ENCODE results near the gene SPP1. TPM values are rescaled to one million over a fixed set of nuclear protein-coding genes. Genes with fewer than 3 reads are reported as not detected.

The SPP1 gene
- polyA plus RNA-seq, 1 donor (not counting 4 experiments of a cell fraction or from before 2014, with no cell fraction given): 0.84 TPM

DNA sequence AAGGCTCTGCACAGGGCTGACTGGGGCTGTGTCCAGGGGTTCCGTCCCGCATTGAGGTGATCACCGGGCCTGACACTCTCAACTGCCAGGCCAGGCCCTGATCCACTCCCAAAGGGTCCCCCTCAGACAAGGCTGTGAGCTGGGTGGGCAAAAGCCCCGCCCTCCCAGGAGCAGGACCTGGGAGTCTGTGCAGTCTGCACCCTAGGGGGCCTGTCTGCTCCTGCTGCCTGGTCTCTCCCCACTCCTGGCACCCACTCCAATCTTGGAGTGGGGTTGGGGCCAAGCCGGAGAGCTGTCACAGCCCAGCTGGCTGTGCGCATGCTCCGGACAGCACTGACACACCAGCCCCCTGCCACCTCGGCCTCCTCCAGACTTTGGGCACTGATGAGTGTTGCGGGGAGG is 9.4 kb upstream of the SPP1 start:
- H3K9me3 ChIP-seq (ENCODE audit: control insufficient read depth, low read depth, low read length): no peaks in the 10 kb centered on the region
- no peak for DNase-seq (ENCODE audit: low read depth, low spot score)
- no peak overlapping the region for H3K4me3 ChIP-seq (ENCODE audit: control insufficient read depth in 2 of 3, extremely low read depth in 1 of 3, insufficient read depth in 2 of 3, low read depth in 1 of 3, low read length in 3 of 3)
- no peaks in the 10 kb centered on the region for H3K79me2 ChIP-seq (ENCODE audit: control insufficient read depth, insufficient read depth, low read length)
- FAIRE-seq: no peak
- H3K36me3 ChIP-seq (ENCODE audit: control insufficient read depth in 2 of 2, extremely low read depth in 1 of 2, insufficient read depth in 2 of 2, low read length in 2 of 2): no peaks in the 10 kb centered on the region
- H3K4me1 ChIP-seq (ENCODE audit: control insufficient read depth, extremely low read depth, insufficient read depth, low read length): peaks cover 5% of the 10 kb centered on the region
- dilution Hi-C loops (cut with MboI; ENCODE audit: extremely low pct_ligation_motif_present, low sequenced_read_pairs): loop anchor here (25.0 kb wide), 1 partner anchor 104 kb away; no protein-coding TSS in a partner anchor
- H3K27me3 ChIP-seq (ENCODE audit: control insufficient read depth, extremely low read depth, insufficient read depth, low read length): no peaks in the 10 kb centered on the region
- no peak overlapping the region for H3K9ac ChIP-seq (ENCODE audit: control insufficient read depth, extremely low read depth, insufficient read depth, low read length)
- no peak overlapping the region for H3K4me2 ChIP-seq (ENCODE audit: control insufficient read depth, extremely low read depth, insufficient read depth, low read depth, low read length)
- no peak overlapping the region for H3K27ac ChIP-seq (ENCODE audit: control insufficient read depth, insufficient read depth, low read length)
- H3K9me1 ChIP-seq (ENCODE audit: control insufficient read depth, extremely low read depth, insufficient read depth, low read length): no peaks in the 10 kb centered on the region
- TF ChIP-seq EZH2 (IDR thresholded peaks at IDR 0.05; ENCODE audit: low read length): no peak
- TF ChIP-seq, protein P1, sequence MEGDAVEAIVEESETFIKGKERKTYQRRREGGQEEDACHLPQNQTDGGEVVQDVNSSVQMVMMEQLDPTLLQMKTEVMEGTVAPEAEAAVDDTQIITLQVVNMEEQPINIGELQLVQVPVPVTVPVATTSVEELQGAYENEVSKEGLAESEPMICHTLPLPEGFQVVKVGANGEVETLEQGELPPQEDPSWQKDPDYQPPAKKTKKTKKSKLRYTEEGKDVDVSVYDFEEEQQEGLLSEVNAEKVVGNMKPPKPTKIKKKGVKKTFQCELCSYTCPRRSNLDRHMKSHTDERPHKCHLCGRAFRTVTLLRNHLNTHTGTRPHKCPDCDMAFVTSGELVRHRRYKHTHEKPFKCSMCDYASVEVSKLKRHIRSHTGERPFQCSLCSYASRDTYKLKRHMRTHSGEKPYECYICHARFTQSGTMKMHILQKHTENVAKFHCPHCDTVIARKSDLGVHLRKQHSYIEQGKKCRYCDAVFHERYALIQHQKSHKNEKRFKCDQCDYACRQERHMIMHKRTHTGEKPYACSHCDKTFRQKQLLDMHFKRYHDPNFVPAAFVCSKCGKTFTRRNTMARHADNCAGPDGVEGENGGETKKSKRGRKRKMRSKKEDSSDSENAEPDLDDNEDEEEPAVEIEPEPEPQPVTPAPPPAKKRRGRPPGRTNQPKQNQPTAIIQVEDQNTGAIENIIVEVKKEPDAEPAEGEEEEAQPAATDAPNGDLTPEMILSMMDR (optimal IDR thresholded peaks at IDR 0.05 in 1 of 3, IDR thresholded peaks at IDR 0.05 in 1 of 3, conservative IDR thresholded peaks at IDR 0.05 in 1 of 3; ENCODE audit: extremely low read depth in 1 of 3, insufficient read depth in 2 of 3, low read length in 3 of 3): no peak
- no peak overlapping the region for H2AFZ ChIP-seq (ENCODE audit: control insufficient read depth, low read length)
- H4K20me1 ChIP-seq (ENCODE audit: control insufficient read depth, extremely low read depth, insufficient read depth, low read length): no peaks in the 10 kb centered on the region

DNA sequence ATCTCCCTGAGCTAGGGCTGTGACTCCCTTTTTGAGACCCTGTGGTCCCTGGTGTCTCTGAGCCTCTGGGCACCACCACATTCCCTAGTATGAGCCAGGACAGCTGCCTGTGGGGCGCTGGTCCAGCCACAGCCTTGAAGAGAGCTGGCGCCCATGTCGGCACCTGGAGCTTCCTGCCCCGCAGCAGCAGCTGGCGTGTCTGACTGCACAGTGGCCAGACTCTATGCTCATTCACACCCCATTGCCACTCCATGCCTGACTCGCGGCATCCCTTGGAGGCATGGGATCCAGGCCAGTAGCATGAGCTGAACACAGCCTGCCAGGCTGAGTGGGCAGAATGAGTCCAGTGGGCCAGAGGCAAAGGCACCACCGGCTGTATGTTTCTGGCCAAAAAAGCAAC is 8.3 kb upstream of the SPP1 start:
- no peaks in the 10 kb centered on the region for H3K9me1 ChIP-seq (ENCODE audit: control insufficient read depth, extremely low read depth, insufficient read depth, low read length)
- no peak overlapping the region for H3K4me2 ChIP-seq (ENCODE audit: control insufficient read depth, extremely low read depth, insufficient read depth, low read depth, low read length)
- peaks cover under 1% of the 10 kb centered on the region for H3K4me1 ChIP-seq (ENCODE audit: control insufficient read depth, extremely low read depth, insufficient read depth, low read length)
- no peak overlapping the region for H2AFZ ChIP-seq (ENCODE audit: control insufficient read depth, low read length)
- DNase-seq (ENCODE audit: low read depth, low spot score) (no peak), FAIRE-seq (no peak)
- no peaks in the 10 kb centered on the region for H3K27me3 ChIP-seq (ENCODE audit: control insufficient read depth, extremely low read depth, insufficient read depth, low read length)
- H3K9ac ChIP-seq (ENCODE audit: control insufficient read depth, extremely low read depth, insufficient read depth, low read length): no peak overlapping the region
- TF ChIP-seq EZH2 (IDR thresholded peaks at IDR 0.05; ENCODE audit: low read length): no peak
- TF ChIP-seq, protein P1 (optimal IDR thresholded peaks at IDR 0.05 in 1 of 3, IDR thresholded peaks at IDR 0.05 in 1 of 3, conservative IDR thresholded peaks at IDR 0.05 in 1 of 3; ENCODE audit: extremely low read depth in 1 of 3, insufficient read depth in 2 of 3, low read length in 3 of 3): no peak
- H3K27ac ChIP-seq (ENCODE audit: control insufficient read depth, insufficient read depth, low read length): no peak overlapping the region
- no peaks in the 10 kb centered on the region for H3K9me3 ChIP-seq (ENCODE audit: control insufficient read depth, low read depth, low read length)
- no peaks in the 10 kb centered on the region for H4K20me1 ChIP-seq (ENCODE audit: control insufficient read depth, extremely low read depth, insufficient read depth, low read length)
- H3K36me3 ChIP-seq (ENCODE audit: control insufficient read depth in 2 of 2, extremely low read depth in 1 of 2, insufficient read depth in 2 of 2, low read length in 2 of 2): no peaks in the 10 kb centered on the region
- dilution Hi-C loops (cut with MboI; ENCODE audit: extremely low pct_ligation_motif_present, low sequenced_read_pairs): loop anchor here (25.0 kb wide), 1 partner anchor 105 kb away; no protein-coding TSS in a partner anchor
- H3K79me2 ChIP-seq (ENCODE audit: control insufficient read depth, insufficient read depth, low read length): no peaks in the 10 kb centered on the region
- no peak overlapping the region for H3K4me3 ChIP-seq (ENCODE audit: control insufficient read depth in 2 of 3, extremely low read depth in 1 of 3, insufficient read depth in 2 of 3, low read depth in 1 of 3, low read length in 3 of 3)
